Activated CD4-positive, alpha-beta memory T cell treated with anti-CD3 and anti-CD28 coated beads for 36 hours (primary cell): ENCODE data around the gene PIP5K1B. TPM values are rescaled to one million over a fixed set of nuclear protein-coding genes. Genes with fewer than 3 reads are reported as not detected.
"Not testable (repeated sequence)": the region's sequence is repeated elsewhere in the genome, so short reads cannot be mapped to it uniquely, and the experiment has no call there.

ENCODE experiments used
- CTCF ChIA-PET: fragments of 350-600 bp; sonication (Branson Sonifier 250); formaldehyde crosslinking; loops from one replicate; lab custom pipeline; 2021; ENCODE audit warnings: antibody characterized with exemption, inconsistent platforms; lab: Charles Lee
- POLR2A ChIA-PET: fragments of 350-600 bp; sonication (Branson Sonifier 250); formaldehyde crosslinking; loops from one replicate; lab custom pipeline; 2021; ENCODE audit warnings: antibody characterized with exemption; lab: Charles Lee
- DNase-seq: peaks from one replicate; pipeline ENCODE4 v3.0.0-alpha.2; 2020
- H3K27ac Mint-ChIP-seq: one replicate; pipeline ENCODE4 v1.8.0; 2021; ENCODE audit warnings: mixed read lengths
- H3K27me3 Mint-ChIP-seq: one replicate; pipeline ENCODE4 v1.8.0; 2021; ENCODE audit warnings: mixed read lengths
- H3K36me3 Mint-ChIP-seq: one replicate; pipeline ENCODE4 v1.8.0; 2021; ENCODE audit warnings: mixed read lengths
- H3K4me1 Mint-ChIP-seq: one replicate; pipeline ENCODE4 v1.8.0; 2021; ENCODE audit warnings: low read depth, mixed read lengths
- H3K4me3 Mint-ChIP-seq: one replicate; pipeline ENCODE4 v1.8.0; 2021; ENCODE audit warnings: mild to moderate bottlenecking, mixed read lengths
- H3K9me3 Mint-ChIP-seq: one replicate; pipeline ENCODE4 v1.8.0; 2021; ENCODE audit warnings: mixed read lengths
- intact Hi-C: fragments of 100-400 bp; cut with micrococcal nuclease; formaldehyde crosslinking; loops from one replicate; pipeline ENCODE4 v1.15.1; 2023
- total RNA-seq, 2 experiments: library from RNA; stranded (reverse); gene quantifications; one replicate each; pipeline ENCODE4 v1.2.3, GENCODE V29; 2021

PIP5K1B gene
- total RNA-seq, 2 experiments from 2014 or later = 1.1 to 1.6 TPM

GRCh38 chr9:69049094-69049493, 344.1 kb downstream of the PIP5K1B start:
- H3K36me3 Mint-ChIP-seq = peaks cover 7% of the 10 kb centered on the region

GRCh38 chr9:69050936-69051335, 345.9 kb downstream of the PIP5K1B start:
- peaks cover 10% of the 10 kb centered on the region for H3K36me3 Mint-ChIP-seq
- H3K4me1 Mint-ChIP-seq, H3K9me3 Mint-ChIP-seq, POLR2A ChIA-PET, H3K27ac Mint-ChIP-seq, H3K4me3 Mint-ChIP-seq, DNase-seq, H3K27me3 Mint-ChIP-seq: not testable (repeated sequence)
- CTCF ChIA-PET = interaction anchor here (7.7 kb wide), 1 partner anchor 143 kb away, joined by 179 read pairs; no protein-coding TSS in a partner anchor
- intact Hi-C loops = loop anchor here (5.0 kb wide), 1 partner anchor 496 kb away; no protein-coding TSS in a partner anchor

More at GRCh38 chr9:69049094-69049493, 344.1 kb downstream of the PIP5K1B start:
- intact Hi-C loops = no loop called here
- no peak for DNase-seq
- H3K27ac Mint-ChIP-seq = no peak overlapping the region
- no peak overlapping the region for H3K4me3 Mint-ChIP-seq
- no peaks in the 10 kb centered on the region for H3K9me3 Mint-ChIP-seq
- H3K27me3 Mint-ChIP-seq = no peaks in the 10 kb centered on the region
- ChIA-PET POLR2A (interaction anchor here (0.7 kb wide), 1 partner anchor 75 kb away, joined by 3 read pairs; no protein-coding TSS in a partner anchor), CTCF (interaction anchor here (1.3 to 2.5 kb wide), 3 partner anchors 14 to 373 kb away, joined by 3 to 11 read pairs (median 4); partner anchors contain the start of gene FXN)
- peaks cover 8% of the 10 kb centered on the region for H3K4me1 Mint-ChIP-seq

- CTCF ChIA-PET = interaction anchor here (0.7 to 7.7 kb wide), 7 partner anchors 10 to 143 kb away, joined by 3 to 179 read pairs (median 4); partner anchors contain the start of gene FXN
- intact Hi-C loops = loop anchor here (1.0 to 5.0 kb wide), 2 partner anchors 138 to 492 kb away; no protein-coding TSS in a partner anchor
- no peaks in the 10 kb centered on the region for H3K4me1 Mint-ChIP-seq
- H3K27me3 Mint-ChIP-seq = no peaks in the 10 kb centered on the region
- DNase-seq = no peak
- H3K27ac Mint-ChIP-seq = no peak overlapping the region
- no peak overlapping the region for H3K4me3 Mint-ChIP-seq
- POLR2A ChIA-PET = no interaction called here
- no peaks in the 10 kb centered on the region for H3K9me3 Mint-ChIP-seq
- peaks cover 26% of the 10 kb centered on the region for H3K36me3 Mint-ChIP-seq
These were observed 349.9 kb downstream of the PIP5K1B start for GRCh38 chr9:69054989-69055388.

- H3K4me3 Mint-ChIP-seq = no peak overlapping the region
- no peak for DNase-seq
- intact Hi-C loops = no loop called here
- no peaks in the 10 kb centered on the region for H3K9me3 Mint-ChIP-seq
- H3K36me3 Mint-ChIP-seq = peaks cover 30% of the 10 kb centered on the region
- H3K27me3 Mint-ChIP-seq = no peaks in the 10 kb centered on the region
- ChIA-PET POLR2A (no interaction called here), CTCF (interaction anchor here (1.6 to 7.7 kb wide), 2 partner anchors 21 to 137 kb away, joined by 5 to 179 read pairs; partner anchors contain the start of gene FXN)
- no peak overlapping the region for H3K27ac Mint-ChIP-seq
- no peaks in the 10 kb centered on the region for H3K4me1 Mint-ChIP-seq
These were observed 351.3 kb downstream of the PIP5K1B start for GRCh38 chr9:69056191-69056815.

GRCh38 chr9:69058101-69058500, 353.1 kb downstream of the PIP5K1B start:
- Mint-ChIP-seq H3K27ac (no peak overlapping the region), H3K36me3 (peaks cover 29% of the 10 kb centered on the region), H3K4me1 (no peaks in the 10 kb centered on the region), H3K4me3 (no peak overlapping the region), H3K9me3 (no peaks in the 10 kb centered on the region), H3K27me3 (no peaks in the 10 kb centered on the region)
- no peak for DNase-seq
- ChIA-PET POLR2A (no interaction called here), CTCF (interaction anchor here (7.7 kb wide), 1 partner anchor 135 kb away, joined by 179 read pairs; no protein-coding TSS in a partner anchor)
- intact Hi-C loops = no loop called here

Other genes with a start within 250 kb of the PIP5K1B start
- gene TMEM252, start 164.4 kb upstream of the PIP5K1B start, total RNA-seq = not detected